ENCODE measurements around the gene PCDHGB5. TPM values are rescaled to one million over a fixed set of nuclear protein-coding genes. Genes with fewer than 3 reads are reported as not detected.

Gene PCDHGB5
- total RNA-seq, 2 donors from 2014 or later, result 1.3 to 17.3 TPM

- Mint-ChIP-seq H3K36me3 (ENCODE audit: low read depth) (peaks cover 54% of the 10 kb centered on the region), H3K4me1 (no peaks in the 10 kb centered on the region), H3K27me3 (ENCODE audit: insufficient read depth) (peaks cover 37% of the 10 kb centered on the region), H3K4me3 (peak overlapping the region; percentile 83), H3K9me3 (peaks cover 55% of the 10 kb centered on the region), H3K27ac (no peak overlapping the region)
- peaks cover 73% of the 10 kb centered on the region for H3K9me3 ChIP-seq (ENCODE audit: control insufficient read depth, low read length)
- no peak for DNase-seq
- TF ChIP-seq, protein P1, sequence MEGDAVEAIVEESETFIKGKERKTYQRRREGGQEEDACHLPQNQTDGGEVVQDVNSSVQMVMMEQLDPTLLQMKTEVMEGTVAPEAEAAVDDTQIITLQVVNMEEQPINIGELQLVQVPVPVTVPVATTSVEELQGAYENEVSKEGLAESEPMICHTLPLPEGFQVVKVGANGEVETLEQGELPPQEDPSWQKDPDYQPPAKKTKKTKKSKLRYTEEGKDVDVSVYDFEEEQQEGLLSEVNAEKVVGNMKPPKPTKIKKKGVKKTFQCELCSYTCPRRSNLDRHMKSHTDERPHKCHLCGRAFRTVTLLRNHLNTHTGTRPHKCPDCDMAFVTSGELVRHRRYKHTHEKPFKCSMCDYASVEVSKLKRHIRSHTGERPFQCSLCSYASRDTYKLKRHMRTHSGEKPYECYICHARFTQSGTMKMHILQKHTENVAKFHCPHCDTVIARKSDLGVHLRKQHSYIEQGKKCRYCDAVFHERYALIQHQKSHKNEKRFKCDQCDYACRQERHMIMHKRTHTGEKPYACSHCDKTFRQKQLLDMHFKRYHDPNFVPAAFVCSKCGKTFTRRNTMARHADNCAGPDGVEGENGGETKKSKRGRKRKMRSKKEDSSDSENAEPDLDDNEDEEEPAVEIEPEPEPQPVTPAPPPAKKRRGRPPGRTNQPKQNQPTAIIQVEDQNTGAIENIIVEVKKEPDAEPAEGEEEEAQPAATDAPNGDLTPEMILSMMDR (conservative IDR thresholded peaks at IDR 0.05), result no peak
- no peak overlapping the region for H3K9ac ChIP-seq (ENCODE audit: extremely low read depth, low read length, poor library complexity, severe bottlenecking)
- H3K36me3 ChIP-seq (ENCODE audit: control insufficient read depth, insufficient read depth, low read length), result no peaks in the 10 kb centered on the region
- peak overlapping the region; percentile 75 for H3K4me3 ChIP-seq (ENCODE audit: low read length)
- H3K27me3 ChIP-seq (ENCODE audit: control insufficient read depth, insufficient read depth, low read length, poor library complexity, severe bottlenecking), result no peaks in the 10 kb centered on the region
- no peaks in the 10 kb centered on the region for H3K4me1 ChIP-seq (ENCODE audit: control insufficient read depth, insufficient read depth, low read length)
- no peak overlapping the region for H3K27ac ChIP-seq (ENCODE audit: low read depth, low read length)
- 91 to 94% methylated on average over 13 of the region's 13 CpGs for WGBS, 2 experiments (ENCODE audit: insufficient coverage in 1 of 2, insufficient read length in 1 of 2)
These were observed 23.7 kb downstream of the PCDHGB5 start for GRCh38 chr5:141421489-141421855.

- H3K27me3 ChIP-seq (ENCODE audit: control insufficient read depth, insufficient read depth, low read length, poor library complexity, severe bottlenecking), result no peaks in the 10 kb centered on the region
- Mint-ChIP-seq H3K27me3 (ENCODE audit: insufficient read depth) (peaks cover 36% of the 10 kb centered on the region), H3K27ac (no peak overlapping the region), H3K4me3 (no peak overlapping the region), H3K36me3 (ENCODE audit: low read depth) (peaks cover 66% of the 10 kb centered on the region), H3K4me1 (no peaks in the 10 kb centered on the region), H3K9me3 (peaks cover 67% of the 10 kb centered on the region)
- WGBS, 2 experiments (ENCODE audit: insufficient coverage in 1 of 2, insufficient read length in 1 of 2), result 96% methylated on average over 27 to 42 of the region's 42 CpGs
- DNase-seq, result no peak
- no peak overlapping the region for H3K4me3 ChIP-seq (ENCODE audit: low read length)
- H3K9me3 ChIP-seq (ENCODE audit: control insufficient read depth, low read length), result peaks cover 85% of the 10 kb centered on the region
- H3K36me3 ChIP-seq (ENCODE audit: control insufficient read depth, insufficient read depth, low read length), result no peaks in the 10 kb centered on the region
- H3K27ac ChIP-seq (ENCODE audit: low read depth, low read length), result no peak overlapping the region
- H3K4me1 ChIP-seq (ENCODE audit: control insufficient read depth, insufficient read depth, low read length), result no peaks in the 10 kb centered on the region
- no peak overlapping the region for H3K9ac ChIP-seq (ENCODE audit: extremely low read depth, low read length, poor library complexity, severe bottlenecking)
- TF ChIP-seq, protein P1 (conservative IDR thresholded peaks at IDR 0.05), result no peak
These were observed 25.1 kb downstream of the PCDHGB5 start for GRCh38 chr5:141422742-141423291.

DNA sequence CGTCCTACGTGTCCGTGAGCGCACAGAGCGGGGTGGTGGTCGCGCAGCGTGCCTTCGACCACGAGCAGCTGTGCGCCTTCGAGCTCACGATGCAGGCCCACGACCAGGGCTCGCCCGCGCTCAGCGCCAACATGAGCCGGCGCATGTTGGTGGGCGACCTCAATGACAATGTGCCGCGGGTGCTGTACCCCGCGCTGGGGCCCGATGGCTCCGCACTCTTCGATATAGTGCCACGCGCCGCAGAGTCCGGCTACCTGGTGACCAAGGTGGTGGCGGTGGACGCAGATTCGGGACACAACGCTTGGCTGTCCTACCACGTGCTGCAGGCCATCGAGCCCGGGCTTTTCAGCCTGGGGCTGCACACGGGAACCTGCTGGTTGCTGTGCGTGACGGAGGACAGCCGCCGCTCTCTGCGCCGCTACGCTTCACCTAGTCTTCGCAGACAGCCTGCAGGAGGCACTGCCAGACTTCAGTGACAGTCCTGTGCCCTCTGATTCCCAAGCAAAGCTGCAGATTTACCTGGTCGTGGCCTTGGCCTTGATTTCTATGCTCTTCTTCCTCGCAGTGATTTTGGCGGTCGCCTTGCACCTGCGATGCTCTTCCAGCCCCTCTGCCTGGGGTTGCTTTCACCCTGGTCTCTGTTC lies 30.2 kb downstream of the PCDHGB5 start:
- Histone ChIP-seq H3K4me1 (ENCODE audit: control insufficient read depth, insufficient read depth, low read length) (no peaks in the 10 kb centered on the region), H3K27ac (ENCODE audit: low read depth, low read length) (no peak overlapping the region), H3K9ac (ENCODE audit: extremely low read depth, low read length, poor library complexity, severe bottlenecking) (no peak overlapping the region), H3K27me3 (ENCODE audit: control insufficient read depth, insufficient read depth, low read length, poor library complexity, severe bottlenecking) (no peaks in the 10 kb centered on the region), H3K9me3 (ENCODE audit: control insufficient read depth, low read length) (peaks cover 75% of the 10 kb centered on the region), H3K4me3 (ENCODE audit: low read length) (no peak overlapping the region), H3K36me3 (ENCODE audit: control insufficient read depth, insufficient read depth, low read length) (no peaks in the 10 kb centered on the region)
- Mint-ChIP-seq H3K4me1 (no peaks in the 10 kb centered on the region), H3K36me3 (ENCODE audit: low read depth) (peaks cover 70% of the 10 kb centered on the region), H3K9me3 (peaks cover 66% of the 10 kb centered on the region), H3K4me3 (no peak overlapping the region), H3K27me3 (ENCODE audit: insufficient read depth) (no peaks in the 10 kb centered on the region), H3K27ac (no peak overlapping the region)
- 95 to 96% methylated on average over 44 to 53 of the region's 53 CpGs for WGBS, 2 experiments (ENCODE audit: insufficient coverage in 1 of 2, insufficient read length in 1 of 2)
- no peak for DNase-seq
- TF ChIP-seq, protein P1 (conservative IDR thresholded peaks at IDR 0.05), result no peak

Data from endodermal cell (in vitro differentiated cells).